Ecto neural progenitor cell (in vitro differentiated cells): ENCODE measurements around the gene BEST4.
"Not testable (repeated sequence)": the region's sequence is repeated elsewhere in the genome, so short reads cannot be mapped to it uniquely, and the experiment has no call there.

Experiments
- DNase-seq: peaks from one replicate; pipeline ENCODE4 v3.0.0-alpha.2; 2018; ENCODE audit warnings: low spot score

BEST4 gene

DNA sequence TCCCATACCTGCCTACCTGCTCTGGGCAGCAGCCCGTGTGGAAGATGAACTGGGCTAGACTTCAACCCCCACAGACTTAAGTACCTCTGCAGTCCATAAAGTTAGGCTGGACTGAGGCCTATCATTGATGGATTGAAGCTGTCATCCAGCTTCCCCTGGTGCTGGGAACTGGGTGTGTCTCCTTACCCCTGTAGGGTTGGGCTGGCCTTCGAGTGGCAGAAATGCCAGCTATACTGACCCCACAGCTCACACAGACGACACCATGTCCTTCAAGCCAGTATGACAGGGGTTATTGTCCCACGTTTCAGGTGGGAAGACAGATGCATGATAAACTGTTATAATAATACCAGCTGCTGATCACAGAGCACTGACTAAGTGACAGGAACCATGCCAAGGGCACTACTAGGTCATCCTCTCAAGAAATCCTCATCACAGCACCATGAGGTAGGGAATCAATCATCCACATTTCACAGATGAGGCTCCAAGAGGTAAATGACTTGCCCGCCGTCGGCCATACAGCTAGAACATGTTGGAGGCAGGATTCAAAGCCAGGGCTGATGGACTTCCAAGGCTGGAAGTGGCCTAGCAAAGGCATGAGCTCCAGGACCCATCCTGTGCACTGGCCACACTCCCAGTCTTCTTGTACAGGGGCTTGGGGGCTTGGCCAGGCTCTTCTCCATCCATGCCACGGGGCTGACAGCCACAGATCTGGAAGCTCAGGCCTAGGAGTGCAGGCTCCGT is at the start of gene BEST4:
Gene BEST4, minus strand, starts transcription at position 51 of the 741 bp plus-strand sequence. CDS start 465 bp downstream, outside the sequence.
- DNase-seq: no peak

DNA sequence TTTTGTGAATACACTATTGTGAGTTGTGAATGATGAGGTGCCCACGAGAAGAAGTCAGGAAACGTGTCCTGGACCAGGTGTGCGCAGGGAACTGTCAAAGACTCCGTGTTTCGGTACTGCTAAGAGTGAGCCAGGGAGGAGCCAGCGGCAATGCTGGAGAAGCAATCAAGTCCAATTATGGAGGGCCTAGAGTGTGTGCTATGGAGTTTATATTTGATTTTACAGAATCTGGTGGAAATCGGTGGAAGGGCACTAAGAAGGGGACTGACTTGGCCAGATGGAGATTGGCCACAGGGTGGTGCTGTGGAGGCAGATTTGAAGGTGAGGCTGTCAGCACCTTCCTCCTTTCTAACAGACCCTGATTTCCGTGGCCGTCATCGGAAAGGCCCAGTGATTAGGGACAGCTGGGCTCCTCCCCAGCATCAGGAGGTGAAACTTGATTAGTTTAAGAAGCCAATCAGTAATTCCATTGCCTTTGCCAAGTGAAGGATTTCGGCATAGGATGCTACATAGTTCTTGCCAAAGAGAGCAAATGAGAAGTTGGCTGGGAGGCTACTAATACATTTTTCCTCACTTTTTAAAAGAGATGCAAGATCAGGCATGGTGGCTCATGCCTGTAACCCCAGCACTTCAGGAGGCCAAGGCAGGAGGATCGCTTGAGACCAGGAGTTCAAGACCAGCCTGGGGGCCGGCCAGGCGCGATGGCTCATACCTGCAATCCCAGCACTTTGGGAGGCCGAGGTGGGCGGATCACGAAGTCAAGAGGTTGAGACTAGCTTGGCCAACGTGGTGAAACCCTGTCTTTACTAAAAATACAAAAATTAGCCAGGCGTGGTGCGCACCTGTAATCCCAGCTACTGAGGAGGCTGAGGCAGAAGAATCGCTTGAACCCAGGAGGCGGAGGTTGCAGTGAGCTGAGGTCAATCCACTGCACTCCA is 48.0 kb upstream of the BEST4 start:
- peak; percentile 86 for DNase-seq

DNA sequence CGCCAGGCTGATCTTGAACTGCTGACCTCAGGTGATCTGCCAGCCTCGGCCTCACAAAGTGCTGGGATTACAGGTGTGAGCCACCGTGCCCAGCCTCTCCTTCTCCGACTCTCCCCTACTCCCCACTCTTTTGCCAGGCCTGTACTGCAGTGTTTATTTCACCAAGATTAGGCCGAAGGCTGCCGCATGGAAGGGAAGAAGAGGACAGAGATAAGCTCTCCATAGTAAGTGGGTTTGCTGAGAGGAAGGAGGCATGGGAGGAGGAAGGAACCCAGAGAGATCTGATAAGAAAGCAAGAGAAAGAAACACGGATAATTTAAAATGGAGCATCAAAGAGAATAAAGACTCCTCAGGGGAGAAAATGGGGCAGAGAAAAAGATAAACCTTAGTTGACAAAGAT is 46.4 kb upstream of the BEST4 start:
- DNase-seq: no peak

DNA sequence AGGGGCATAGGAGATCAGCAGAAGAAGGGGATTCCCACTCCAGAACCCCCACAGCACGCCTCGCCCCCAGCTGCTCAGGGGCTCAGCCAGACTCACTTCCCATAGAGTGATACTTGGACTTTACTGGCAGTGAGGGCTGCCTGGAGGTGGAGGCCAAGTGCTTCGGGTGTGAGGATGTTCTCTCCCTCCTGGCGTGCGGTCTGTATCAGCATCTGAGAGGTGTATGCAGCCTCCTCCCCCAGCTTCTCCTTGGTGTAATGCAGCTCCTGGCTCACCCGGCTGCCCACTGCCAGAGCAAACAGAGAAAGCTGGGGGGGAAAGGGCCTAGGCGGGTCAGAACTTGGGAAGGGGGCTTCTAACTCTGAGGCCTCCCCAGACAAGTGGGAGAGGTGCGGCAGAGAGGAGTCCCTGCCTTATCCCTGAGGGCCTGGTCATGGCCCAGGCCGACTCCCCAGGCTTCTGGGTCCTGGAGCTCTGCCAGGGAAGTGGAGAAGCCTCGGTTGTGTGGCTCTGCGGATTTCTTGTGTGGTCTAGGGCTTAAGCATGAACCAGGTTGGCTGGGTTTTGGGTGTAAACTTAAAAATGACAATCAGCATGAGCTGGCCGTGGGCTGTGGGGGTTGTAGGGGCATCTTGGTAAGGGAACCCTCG is 44.2 kb upstream of the BEST4 start:
- no peak for DNase-seq

DNA sequence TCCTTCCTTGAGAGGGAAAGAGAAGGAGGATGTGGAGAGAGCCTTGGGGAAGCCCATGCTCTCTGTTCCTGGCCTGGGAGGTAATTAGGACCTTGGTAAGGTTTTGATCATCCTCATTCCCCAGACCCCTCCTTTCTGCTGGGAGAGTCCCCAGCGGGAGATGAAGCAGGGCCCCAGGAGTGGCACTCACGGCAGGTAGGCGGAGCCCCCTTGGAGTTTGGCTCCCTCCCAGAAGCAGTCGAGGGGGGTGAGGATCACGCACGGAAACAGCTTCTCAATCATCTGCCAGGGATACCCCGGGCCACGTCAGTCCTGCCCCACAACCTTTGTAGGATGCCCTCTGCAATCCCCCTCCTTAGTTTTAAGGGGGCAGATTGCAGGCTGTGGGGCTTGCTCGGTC is 43.5 kb upstream of the BEST4 start:
- no peak for DNase-seq

DNA sequence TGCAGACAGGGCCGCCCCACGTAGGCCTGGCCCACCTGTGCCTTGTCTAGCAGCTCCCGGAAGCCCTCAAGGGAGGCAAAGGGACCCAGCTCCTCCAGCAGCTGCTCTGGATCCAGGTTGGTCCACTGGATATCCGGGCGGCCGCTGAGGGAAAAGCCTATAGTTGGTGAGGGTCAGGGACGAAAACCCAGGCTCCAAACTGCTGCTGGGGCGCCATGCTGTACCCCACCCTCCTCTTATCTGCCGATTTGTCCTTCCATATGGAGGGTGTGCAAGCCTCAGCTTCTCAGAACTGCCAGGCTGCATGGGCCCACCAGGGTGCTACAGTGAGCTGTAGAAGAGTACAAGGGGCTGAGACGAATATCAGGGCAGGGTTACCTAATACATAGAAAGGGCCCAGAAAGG is 42.9 kb upstream of the BEST4 start:
- DNase-seq: no peak

DNA sequence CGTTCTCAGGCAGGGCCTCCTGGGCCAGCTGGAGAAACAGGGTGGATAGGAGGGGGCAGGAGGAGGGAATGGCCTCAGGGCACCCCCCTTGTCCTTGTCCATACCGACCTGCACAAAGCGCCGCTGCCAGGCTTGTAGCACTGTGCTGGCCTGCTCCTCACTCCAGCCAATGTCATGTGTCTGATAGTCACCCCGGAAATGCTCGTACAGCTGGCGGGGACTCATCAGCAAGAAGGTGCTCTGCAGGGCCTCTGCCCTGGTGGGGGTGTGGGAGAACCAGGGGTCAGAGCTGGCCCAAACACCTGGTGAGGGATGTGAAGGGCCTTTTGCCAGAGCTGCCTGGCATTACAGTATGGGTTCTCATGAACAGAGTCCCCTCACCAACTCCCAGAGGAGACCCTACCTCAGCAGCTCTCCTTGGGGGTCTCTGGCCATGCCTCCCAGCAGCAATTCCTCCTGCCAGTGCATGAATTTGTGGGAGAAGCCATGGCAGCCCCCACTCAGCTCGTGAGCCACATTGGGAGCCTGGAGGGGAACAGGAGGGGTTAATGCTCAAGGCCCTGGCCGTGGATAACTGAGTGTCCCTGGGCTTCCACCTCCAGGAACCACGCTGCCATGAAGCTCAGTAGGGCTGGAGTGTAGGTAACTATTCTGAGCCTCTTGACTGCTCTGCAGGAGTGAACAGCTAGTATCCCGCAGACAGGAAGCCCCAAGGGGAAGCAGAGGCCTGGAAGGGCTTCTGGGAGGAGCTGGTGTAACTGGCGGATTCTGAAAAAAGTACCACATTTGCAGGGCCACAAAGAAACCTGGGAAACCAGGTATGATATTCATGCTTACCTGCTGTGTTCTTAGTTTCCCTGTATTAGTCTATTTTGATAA is 41.8 kb upstream of the BEST4 start:
- DNase-seq: no peak

DNA sequence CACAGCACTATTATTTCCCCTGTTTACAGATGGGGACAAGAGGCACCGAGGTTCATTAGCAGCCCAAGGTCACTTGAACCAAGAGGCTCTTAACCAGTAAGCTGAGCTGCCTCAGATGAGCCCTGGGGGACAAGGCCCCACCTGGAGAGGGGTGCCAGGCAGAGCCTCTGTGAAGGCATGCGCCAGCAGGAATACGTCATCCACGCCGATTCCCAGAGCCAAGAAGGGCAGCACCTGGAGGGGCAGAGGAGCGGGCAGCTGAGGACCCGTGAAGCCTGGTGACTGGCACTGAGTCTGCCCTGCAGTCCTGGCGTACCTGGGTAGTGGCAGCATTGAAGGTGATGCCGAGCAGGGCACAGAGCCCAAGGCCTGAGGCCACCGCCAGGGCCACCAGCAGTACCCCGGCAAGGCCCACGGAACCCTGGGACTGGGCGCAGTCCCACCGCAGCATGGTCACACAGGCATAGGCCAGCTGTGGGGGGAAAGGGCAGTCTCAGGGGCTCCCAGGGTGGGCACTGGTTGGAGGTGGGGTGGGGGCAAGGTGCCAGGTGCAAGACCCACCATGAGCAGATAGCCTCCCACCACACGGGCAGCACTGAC is 41.0 kb upstream of the BEST4 start:
- no peak for DNase-seq

DNA sequence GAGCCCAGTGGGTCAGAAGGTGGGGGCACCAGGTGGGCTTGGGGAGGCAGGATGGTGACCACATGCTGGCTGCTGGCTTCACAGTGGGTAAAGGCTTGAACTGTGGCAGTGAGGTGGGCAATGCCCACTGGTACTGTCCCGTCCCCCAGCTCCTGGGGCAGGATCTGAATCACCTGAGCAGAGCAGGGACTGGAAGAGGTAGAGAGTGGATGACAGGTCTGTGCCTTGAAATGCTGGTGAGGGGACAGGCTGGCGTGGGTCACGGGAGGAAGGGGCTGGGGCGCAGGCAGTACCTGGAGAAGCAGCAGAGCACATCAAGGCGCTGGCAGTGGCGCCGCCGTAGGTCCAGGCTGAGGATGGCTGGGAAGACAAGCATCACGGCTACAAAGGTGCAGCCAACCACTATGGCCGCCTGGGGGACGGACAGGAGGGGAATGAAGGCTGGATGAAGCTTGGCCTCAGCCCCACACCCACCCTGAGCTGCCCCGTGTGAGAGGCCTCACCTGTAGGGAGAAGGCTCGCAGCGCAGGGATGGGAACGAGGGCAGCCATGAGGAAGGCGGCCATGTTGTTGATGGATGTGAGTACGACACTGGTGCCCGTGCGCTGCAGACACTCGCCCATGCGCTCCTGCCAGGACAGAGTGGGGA is 40.2 kb upstream of the BEST4 start:
- DNase-seq: no peak

DNA sequence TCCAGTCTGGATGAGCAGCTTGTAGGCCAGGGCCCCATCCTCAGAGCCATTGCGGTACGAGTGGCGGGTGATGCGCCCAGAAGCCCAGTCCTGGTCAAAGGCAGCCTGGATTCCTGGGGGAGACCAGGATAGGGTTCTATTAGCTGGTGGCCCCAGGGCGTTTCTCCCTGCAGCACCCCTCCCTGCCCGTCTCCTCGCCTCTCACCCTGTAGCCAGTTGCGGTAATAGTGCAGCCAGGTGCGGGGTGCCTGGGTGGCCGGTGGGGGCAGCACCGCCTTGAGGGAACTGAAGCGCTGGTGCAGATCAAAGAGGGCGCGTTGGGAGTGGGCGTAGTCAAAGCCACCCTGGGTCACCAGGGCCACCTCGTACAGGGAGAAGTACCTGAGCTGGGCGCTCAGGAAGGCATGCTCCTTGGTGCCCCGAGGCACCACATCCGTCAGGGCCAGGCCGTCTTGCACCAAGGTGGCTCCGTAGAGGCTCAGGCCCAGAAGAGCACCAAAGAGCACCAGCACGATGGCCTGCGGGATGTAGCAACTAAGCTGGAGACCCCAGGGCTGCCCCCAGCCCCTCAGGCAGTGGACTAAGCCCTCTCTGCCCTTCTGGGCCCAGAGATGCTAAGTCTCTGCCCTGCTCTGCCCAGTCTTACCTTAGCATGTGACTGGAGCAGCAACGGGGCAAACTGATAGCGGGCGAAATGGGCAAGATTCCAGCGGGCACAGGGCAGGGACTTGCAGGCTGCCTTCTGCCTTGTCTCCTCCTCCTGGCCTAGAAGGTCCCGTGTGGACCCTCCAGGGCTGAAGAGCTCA is 39.4 kb upstream of the BEST4 start:
- peak; percentile 61 for DNase-seq

DNA sequence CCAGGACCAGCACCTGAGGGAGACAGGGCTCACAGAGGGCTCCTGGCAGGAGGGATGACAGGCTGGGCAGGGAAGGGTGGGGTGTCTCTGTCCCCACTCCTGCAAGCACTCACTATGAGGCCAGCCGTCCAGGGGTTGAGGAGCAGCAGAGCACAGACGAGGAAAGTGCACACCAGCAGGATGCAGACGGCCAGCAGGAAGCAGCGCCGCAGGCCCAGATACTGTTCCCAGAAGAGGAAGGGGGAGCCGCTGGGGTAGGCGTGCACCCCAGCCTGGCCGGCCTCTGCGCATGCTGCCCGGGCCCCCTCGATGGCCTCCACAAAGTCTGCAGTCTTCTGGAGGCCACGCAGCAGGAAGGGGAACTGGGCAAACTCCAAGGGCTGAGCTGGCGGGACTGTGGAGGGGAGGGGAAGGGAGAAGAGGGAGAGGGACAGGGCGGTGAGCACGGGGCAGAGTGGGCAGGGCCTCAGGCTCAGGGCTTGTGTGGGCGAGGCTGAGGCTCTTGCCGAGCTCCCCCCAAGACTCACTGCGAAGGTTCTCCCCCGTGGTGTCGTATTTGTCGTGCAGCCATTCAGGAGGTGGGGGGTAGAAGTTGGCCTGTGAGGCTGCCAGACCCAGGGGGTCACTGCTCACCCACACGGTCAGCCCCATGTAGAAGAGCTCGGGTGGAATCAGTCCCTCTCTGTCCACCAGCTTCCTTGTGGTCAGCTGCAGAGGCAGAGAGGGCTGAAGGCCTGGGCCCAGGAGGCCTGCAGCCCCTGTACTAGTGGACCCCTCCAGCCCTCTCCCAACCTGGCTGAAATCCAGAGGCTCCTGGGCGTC is 38.6 kb upstream of the BEST4 start:
- DNase-seq: peak; percentile 52

DNA sequence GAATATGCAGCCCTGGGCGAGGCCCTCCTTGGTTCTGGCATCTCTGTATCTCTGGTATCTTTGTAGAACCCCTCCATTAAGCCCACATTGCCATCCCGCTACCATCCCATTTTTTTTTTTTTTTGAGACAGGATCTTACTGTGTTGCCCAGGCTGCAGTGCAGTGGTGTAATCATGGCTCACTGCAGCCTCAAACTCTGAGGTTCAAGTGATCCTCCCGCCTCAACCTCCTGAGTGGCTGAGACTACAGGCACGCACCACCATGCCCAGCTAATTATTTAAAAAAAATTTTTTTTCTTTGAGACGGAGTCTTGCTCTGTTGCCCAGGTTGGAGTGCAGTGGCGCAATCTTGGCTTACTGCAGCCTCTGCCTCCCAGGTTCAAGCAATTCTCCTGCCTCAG is 36.4 kb upstream of the BEST4 start:
- DNase-seq: not testable (repeated sequence)

DNA sequence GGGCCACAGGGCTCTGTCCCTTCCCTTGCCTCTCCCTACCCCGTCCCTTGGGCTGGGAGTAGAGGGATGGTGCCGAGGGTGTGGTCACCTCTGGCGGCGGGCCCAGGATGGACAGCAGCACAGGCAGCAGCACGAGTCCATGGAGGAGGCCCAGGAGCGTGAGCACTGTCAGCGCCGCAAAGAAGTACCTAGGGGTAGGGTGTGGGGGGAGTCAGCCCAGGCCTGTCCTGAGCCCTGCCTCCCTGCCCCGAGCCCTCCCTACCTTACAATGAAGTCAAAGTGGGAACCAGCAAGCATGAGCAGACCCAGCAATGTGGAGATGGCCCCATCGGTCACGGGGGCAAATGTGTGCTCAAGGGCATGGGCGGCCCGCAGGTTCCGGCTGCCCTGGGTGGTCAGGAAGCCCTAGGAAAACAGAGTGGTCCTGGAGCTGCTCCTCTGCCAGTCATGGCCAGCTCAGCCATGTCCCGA is 35.0 kb upstream of the BEST4 start:
- no peak for DNase-seq

DNA sequence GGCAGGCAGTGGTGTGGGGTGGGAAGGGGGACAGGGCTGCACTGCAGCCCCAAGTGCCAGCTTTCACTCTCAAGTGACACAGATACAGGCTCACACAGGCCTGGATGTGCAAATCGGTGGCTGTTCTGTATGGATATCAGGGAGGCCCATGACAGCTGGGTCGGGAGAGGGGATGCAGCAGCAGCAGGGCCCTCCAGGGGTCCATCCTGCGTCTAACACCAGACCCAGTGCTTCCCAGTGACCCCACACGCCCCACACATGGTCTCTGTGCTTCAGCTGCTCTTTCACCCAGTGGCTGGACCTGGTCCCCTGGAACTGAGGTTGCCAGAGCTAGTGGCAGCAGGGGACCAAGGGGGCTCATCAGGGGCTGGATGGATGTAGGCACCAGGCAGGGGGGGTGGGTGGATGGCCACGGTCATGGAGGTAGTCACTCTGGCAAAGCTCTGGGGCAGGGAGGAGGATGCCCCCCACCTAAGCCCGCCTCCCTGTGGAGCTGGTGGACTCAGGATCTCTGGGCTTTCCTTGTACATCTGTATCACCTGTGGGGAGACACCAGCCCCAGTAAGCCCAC is 34.2 kb upstream of the BEST4 start:
- DNase-seq: no peak

DNA sequence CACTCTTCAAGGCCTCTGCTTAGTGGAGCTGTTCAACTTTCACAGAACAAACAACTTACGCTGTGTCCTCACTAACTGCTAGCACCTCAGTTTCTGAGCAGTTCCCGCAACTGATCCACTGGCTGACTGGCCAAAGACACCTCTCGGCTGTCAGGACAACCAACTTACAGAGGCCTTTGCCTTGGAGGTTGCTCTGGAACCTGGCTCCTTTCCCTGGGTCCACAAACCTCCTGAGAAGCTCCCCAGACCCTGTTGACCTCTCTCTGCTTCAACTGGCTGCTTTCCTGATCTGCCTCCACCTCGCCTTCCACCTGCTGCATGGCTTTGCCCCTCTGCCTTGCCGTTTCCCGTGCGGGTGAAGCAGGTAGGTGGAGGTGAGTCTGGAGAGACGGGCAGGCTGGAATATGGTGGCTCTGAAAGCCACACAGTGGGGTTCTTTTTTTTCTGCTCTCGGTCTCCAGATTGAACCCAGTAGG is 33.3 kb upstream of the BEST4 start:
- no peak for DNase-seq

DNA sequence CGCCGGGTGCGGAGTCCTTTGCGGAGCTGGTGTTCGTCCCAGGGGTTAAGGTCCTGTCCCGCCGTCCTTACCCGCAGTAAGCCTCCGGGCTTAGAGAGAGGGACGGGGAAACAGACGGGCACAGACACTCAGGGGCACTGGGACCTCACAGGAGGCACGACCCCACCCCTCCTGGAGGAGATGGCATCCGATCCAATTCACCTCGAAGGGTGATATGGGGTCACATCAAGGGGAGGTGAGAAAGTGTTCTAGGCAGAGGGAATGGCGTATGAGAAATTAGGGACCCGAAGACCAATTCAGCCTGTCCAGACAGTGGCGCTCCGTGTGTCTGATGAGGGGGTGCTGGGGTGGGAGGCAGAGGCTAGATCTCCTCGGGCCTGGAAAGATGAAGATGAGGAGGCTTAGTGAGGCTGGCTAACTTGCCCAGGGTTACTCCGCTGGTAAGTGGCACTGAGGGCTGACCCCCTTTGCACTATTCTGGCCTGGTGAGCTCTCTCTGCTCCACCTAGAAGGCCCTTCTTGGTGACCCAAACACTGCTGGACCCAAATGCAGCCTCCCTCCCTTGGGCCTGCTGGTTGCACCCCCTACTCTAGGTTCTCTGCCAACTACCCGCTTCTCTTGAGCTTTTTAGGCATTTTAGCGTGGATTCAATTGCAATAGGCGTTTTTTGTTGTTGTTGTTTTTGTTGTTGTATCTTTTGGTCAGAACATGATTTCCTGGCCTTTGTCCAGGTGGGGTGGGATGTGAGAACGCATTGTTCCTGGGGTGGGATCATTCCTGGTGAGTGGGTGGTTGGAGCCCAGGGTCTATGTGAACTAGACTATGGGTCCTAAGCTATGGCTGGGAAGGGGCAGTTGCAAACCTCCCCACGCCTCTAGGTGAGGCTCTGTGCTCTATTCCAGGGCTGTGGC is 32.6 kb upstream of the BEST4 start:
- DNase-seq: no peak

DNA sequence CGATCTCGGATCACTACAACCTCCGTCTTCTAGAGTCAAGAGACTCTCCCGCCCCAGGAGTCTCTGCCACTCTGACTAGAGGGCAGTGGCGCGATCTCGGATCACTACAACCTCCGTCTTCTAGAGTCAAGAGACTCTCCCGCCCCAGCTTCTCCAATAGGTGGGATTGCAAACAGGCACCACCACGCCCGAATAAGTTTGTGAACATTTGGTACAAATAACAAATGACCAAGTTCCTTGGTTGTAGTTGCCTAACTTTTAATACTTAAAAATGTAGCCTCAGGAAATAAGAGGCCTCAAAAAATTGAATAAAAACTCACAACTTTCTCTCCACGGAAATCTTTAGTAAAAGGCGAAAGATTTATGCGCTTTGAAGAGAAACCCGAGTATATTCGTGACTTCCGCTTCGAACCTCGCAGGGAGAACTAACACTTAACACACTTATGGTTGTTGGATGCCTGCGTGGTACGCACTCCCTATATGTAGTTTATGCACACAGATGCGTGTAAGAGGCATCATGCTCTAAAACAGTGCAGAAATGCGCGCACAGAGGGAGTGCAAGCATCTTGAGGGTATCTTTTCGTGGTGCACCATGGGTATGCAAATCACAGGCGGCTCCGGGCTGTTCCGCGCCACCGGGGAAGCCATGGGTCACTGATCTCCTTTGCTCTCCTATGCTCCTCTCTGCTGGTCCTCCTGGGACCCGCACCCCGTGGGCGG is 31.8 kb upstream of the BEST4 start:
- DNase-seq: peak; percentile 93
